Right atrium auricular region (tissue), 2 donors: ENCODE results near the gene TP73. TPM values are rescaled to one million over a fixed set of nuclear protein-coding genes. Genes with fewer than 3 reads are reported as not detected.

ENCODE experiments used
- DNase-seq: peaks from one replicate; pipeline ENCODE4 v3.0.0-alpha.2; 2019; ENCODE audit warnings: low spot score
- H3K27ac ChIP-seq, 2 donors: fragments of 200-600 bp; sonication (generic); 1 replicate in 1 of 2; 2 replicates in 1 of 2; pipeline ENCODE4 v1.5.1; 2016 to 2019
- H3K27me3 ChIP-seq, 2 donors: fragments of 200-600 bp; sonication (generic); one replicate each; pipeline versions ENCODE4 v1.5.1 to v1.6.0; 2017 to 2019
- H3K36me3 ChIP-seq: fragments of 200-600 bp; sonication (generic); one replicate; pipeline ENCODE4 v1.5.1; 2016
- H3K4me1 ChIP-seq, 2 donors: fragments of 200-600 bp; sonication (generic); one replicate each; pipeline versions ENCODE4 v1.5.1 to v1.6.0; 2017 to 2019
- H3K4me3 ChIP-seq, 2 donors: fragments of 200-600 bp; sonication (generic); 1 replicate in 1 of 2; 2 replicates in 1 of 2; pipeline ENCODE4 v1.5.1; 2017 to 2019; ENCODE audit warnings: mild to moderate bottlenecking in 1 of 2, moderate library complexity in 1 of 2
- H3K9me3 ChIP-seq, 2 donors: fragments of 200-600 bp; sonication (generic); one replicate each; pipeline ENCODE4 v1.5.1; 2019
- CTCF ChIP-seq, 2 donors: fragments of 200-600 bp; sonication (generic); IDR thresholded peaks; one replicate each; pipeline ENCODE4 v1.5.1; 2019; ENCODE audit warnings: antibody characterized with exemption in 2 of 2
- total RNA-seq, 2 donors: library from RNA; depleted of rRNA; stranded (reverse); fragments of >200 nt; gene quantifications; one replicate each; pipeline ENCODE4 v1.1.0, GENCODE V29; 2016

The TP73 gene
- total RNA-seq, 2 donors from 2014 or later, result 0.16 TPM; not detected in 1

- H3K9me3 ChIP-seq, result no peaks in the 10 kb centered on the region
- H3K27ac ChIP-seq, result no peak overlapping the region
- no peak for TF ChIP-seq CTCF (IDR thresholded peaks at IDR 0.05)
- DNase-seq, result no peak
- no peak overlapping the region for H3K4me3 ChIP-seq
- peaks cover 0 to 34% of the 10 kb centered on the region in 2 donors for H3K4me1 ChIP-seq
- peaks cover 31% of the 10 kb centered on the region for H3K36me3 ChIP-seq
- no peaks in the 10 kb centered on the region for H3K27me3 ChIP-seq
Observed at GRCh38 chr1:3743826-3744225, 91.5 kb downstream of the TP73 start.

GRCh38 chr1:3744646-3745045, 92.3 kb downstream of the TP73 start:
- H3K27ac ChIP-seq, result no peak overlapping the region
- H3K9me3 ChIP-seq, result no peaks in the 10 kb centered on the region
- H3K36me3 ChIP-seq, result peaks cover 23% of the 10 kb centered on the region
- no peak overlapping the region for H3K4me3 ChIP-seq
- DNase-seq, result no peak
- no peaks in the 10 kb centered on the region for H3K27me3 ChIP-seq
- peaks cover 0 to 34% of the 10 kb centered on the region in 2 donors for H3K4me1 ChIP-seq
- no peak for TF ChIP-seq CTCF (IDR thresholded peaks at IDR 0.05)

- no peaks in the 10 kb centered on the region for H3K27me3 ChIP-seq
- H3K27ac ChIP-seq, result no peak overlapping the region
- no peaks in the 10 kb centered on the region for H3K9me3 ChIP-seq
- TF ChIP-seq CTCF (IDR thresholded peaks at IDR 0.05), result no peak
- DNase-seq, result no peak
- H3K4me3 ChIP-seq, result no peak overlapping the region
- H3K4me1 ChIP-seq, result peaks cover 0 to 34% of the 10 kb centered on the region in 2 donors
- peaks cover 19% of the 10 kb centered on the region for H3K36me3 ChIP-seq
Observed at GRCh38 chr1:3745071-3745470, 92.8 kb downstream of the TP73 start.

GRCh38 chr1:3745590-3746381, 93.5 kb downstream of the TP73 start:
- peaks cover 15% of the 10 kb centered on the region for H3K36me3 ChIP-seq
- peaks cover 0 to 34% of the 10 kb centered on the region in 2 donors for H3K4me1 ChIP-seq
- no peaks in the 10 kb centered on the region for H3K9me3 ChIP-seq
- H3K27me3 ChIP-seq, result no peaks in the 10 kb centered on the region
- TF ChIP-seq CTCF (IDR thresholded peaks at IDR 0.05), result no peak
- peak overlapping the region; percentile 71 to 86 for H3K4me3 ChIP-seq
- DNase-seq, result no peak
- H3K27ac ChIP-seq, result peak overlapping the region; percentile 78 to 82

GRCh38 chr1:3746389-3746829, 94.1 kb downstream of the TP73 start:
- Histone ChIP-seq H3K36me3 (peaks cover 15% of the 10 kb centered on the region), H3K27ac (peak overlapping the region; percentile 78 to 82), H3K27me3 (no peaks in the 10 kb centered on the region), H3K9me3 (no peaks in the 10 kb centered on the region), H3K4me1 (peaks cover 0 to 34% of the 10 kb centered on the region in 2 donors), H3K4me3 (peak overlapping the region; percentile 71 to 86)
- no peak for DNase-seq
- no peak for TF ChIP-seq CTCF (IDR thresholded peaks at IDR 0.05)
